Uterus (tissue), 4 donors: ENCODE measurements around the gene DLG1. TPM values are rescaled to one million over a fixed set of nuclear protein-coding genes. Genes with fewer than 3 reads are reported as not detected.
"Not testable (repeated sequence)": the region's sequence is repeated elsewhere in the genome, so short reads cannot be mapped to it uniquely, and the experiment has no call there.

Experiments
- DNase-seq, 2 donors: peaks; one replicate each; pipeline ENCODE4 v3.0.0-alpha.2; 2019 to 2020
- H3K27ac ChIP-seq, 2 donors: fragments of 200-600 bp; sonication (generic); 1 replicate in 1 of 2; 2 replicates in 1 of 2; pipeline ENCODE4 v1.5.1; 2016 to 2018
- H3K27me3 ChIP-seq, 2 donors: fragments of 200-600 bp; sonication (generic); one replicate each; pipeline ENCODE4 v1.5.1; 2018 to 2019; ENCODE audit warnings: control low read depth in 1 of 2
- H3K36me3 ChIP-seq, 2 donors: fragments of 200-600 bp; sonication (generic); one replicate each; pipeline ENCODE4 v1.5.1; 2019; ENCODE audit warnings: control low read depth in 1 of 2
- H3K4me1 ChIP-seq, 2 donors: fragments of 200-600 bp; sonication (generic); one replicate each; pipeline ENCODE4 v1.5.1; 2018 to 2019; ENCODE audit warnings: control low read depth in 1 of 2
- H3K4me3 ChIP-seq, 2 donors: fragments of 200-600 bp; sonication (generic); 1 replicate in 1 of 2; 2 replicates in 1 of 2; pipeline ENCODE4 v1.5.1; 2018 to 2019; ENCODE audit warnings: mild to moderate bottlenecking in 1 of 2
- H3K9me3 ChIP-seq, 2 donors: fragments of 200-600 bp; sonication (generic); one replicate each; pipeline ENCODE4 v1.5.1; 2019; ENCODE audit warnings: control low read depth in 1 of 2
- CTCF ChIP-seq, 4 experiments: fragments of 200-600 bp in 2 of 4; fragments of 450-650 bp in 2 of 4; sonication (generic) in 2 of 4; IDR thresholded peaks; one replicate each; pipeline ENCODE4 v1.5.1; 2016 to 2019; ENCODE audit warnings: antibody characterized with exemption in 4 of 4, mild to moderate bottlenecking in 2 of 4, moderate library complexity in 1 of 4
- POLR2A ChIP-seq, 2 donors: fragments of 450-650 bp; IDR thresholded peaks; one replicate each; pipeline ENCODE4 v1.6.1; 2016; ENCODE audit warnings: antibody characterized with exemption in 2 of 2, mild to moderate bottlenecking in 1 of 2, moderate library complexity in 1 of 2
- intact Hi-C: fragments of 100-400 bp; cut with DNase I; formaldehyde crosslinking; loops from one replicate; pipeline ENCODE4 v1.15.1; 2023; ENCODE audit warnings: low total_unique reads
- total RNA-seq, 4 donors: library from RNA; depleted of rRNA in 3 of 4; stranded (reverse); fragments of >200 nt in 3 of 4; gene quantifications; one replicate each; pipeline versions ENCODE4 v1.1.0 to v1.2.4, GENCODE V29; 2014 to 2023
- donor health status: DM: yes; HTN: yes; CAD: no.

DLG1 gene
- total RNA-seq, 4 donors from 2014 or later: 24.1 to 139 (median 82.9) TPM

GRCh38 chr3:197283045-197283444 is 15.4 kb downstream of the DLG1 start:
- Histone ChIP-seq H3K27me3 (no peaks in the 10 kb centered on the region), H3K4me1 (no peaks in the 10 kb centered on the region), H3K36me3 (peaks cover 0 to 3% of the 10 kb centered on the region in 2 donors), H3K9me3 (no peaks in the 10 kb centered on the region), H3K27ac (no peak overlapping the region), H3K4me3 (no peak overlapping the region)
- TF ChIP-seq POLR2A (IDR thresholded peaks at IDR 0.05) (no peak), CTCF (IDR thresholded peaks at IDR 0.05) (no peak)
- intact Hi-C loops: no loop called here
- DNase-seq: no peak

- intact Hi-C loops: no loop called here
- no peaks in the 10 kb centered on the region for H3K9me3 ChIP-seq
- no peaks in the 10 kb centered on the region for H3K27me3 ChIP-seq
- no peak overlapping the region for H3K4me3 ChIP-seq
- H3K27ac ChIP-seq: no peak overlapping the region
- no peak for DNase-seq
- peaks cover 0 to 3% of the 10 kb centered on the region in 2 donors for H3K36me3 ChIP-seq
- no peaks in the 10 kb centered on the region for H3K4me1 ChIP-seq
- no peak for TF ChIP-seq POLR2A (IDR thresholded peaks at IDR 0.05)
- TF ChIP-seq CTCF (IDR thresholded peaks at IDR 0.05): no peak
Measured at GRCh38 chr3:197281849-197282248, 16.6 kb downstream of the DLG1 start.

GRCh38 chr3:197280156-197280555 is 18.3 kb downstream of the DLG1 start:
- intact Hi-C loops: no loop called here
- H3K36me3 ChIP-seq: peaks cover 0 to 3% of the 10 kb centered on the region in 2 donors
- no peaks in the 10 kb centered on the region for H3K27me3 ChIP-seq
- no peak for TF ChIP-seq CTCF (IDR thresholded peaks at IDR 0.05)
- H3K9me3 ChIP-seq: no peaks in the 10 kb centered on the region
- no peak overlapping the region for H3K4me3 ChIP-seq
- H3K27ac ChIP-seq: no peak overlapping the region
- H3K4me1 ChIP-seq: no peaks in the 10 kb centered on the region
- no peak for DNase-seq

- H3K27me3 ChIP-seq: no peaks in the 10 kb centered on the region
- peaks cover 0 to 3% of the 10 kb centered on the region in 2 donors for H3K36me3 ChIP-seq
- intact Hi-C loops: no loop called here
- no peak overlapping the region for H3K27ac ChIP-seq
- DNase-seq: no peak
- H3K4me3 ChIP-seq: no peak overlapping the region
- no peaks in the 10 kb centered on the region for H3K9me3 ChIP-seq
- no peak for TF ChIP-seq CTCF (IDR thresholded peaks at IDR 0.05)
- TF ChIP-seq POLR2A (IDR thresholded peaks at IDR 0.05): no peak
- H3K4me1 ChIP-seq: no peaks in the 10 kb centered on the region
Measured at GRCh38 chr3:197278933-197279332, 19.5 kb downstream of the DLG1 start.

GRCh38 chr3:197276808-197277207 is 21.6 kb downstream of the DLG1 start:
- H3K36me3 ChIP-seq, H3K4me1 ChIP-seq, H3K27ac ChIP-seq, H3K27me3 ChIP-seq, intact Hi-C loops, H3K9me3 ChIP-seq, H3K4me3 ChIP-seq, DNase-seq: not testable (repeated sequence)
